ENCODE results near the gene TEX22.

The TEX22 gene

GRCh38 chr14:105363847-105364708 lies 34.3 kb upstream of the TEX22 start:
- Histone ChIP-seq H3K9me2 (ENCODE audit: low read depth, low read length) (no peaks in the 10 kb centered on the region), H3K79me2 (ENCODE audit: insufficient read depth, low read length) (no peaks in the 10 kb centered on the region), H3K27ac (ENCODE audit: low read depth, low read length, poor library complexity, severe bottlenecking) (no peak overlapping the region), H3K4me1 (ENCODE audit: insufficient read depth, low read length, severe bottlenecking) (peaks cover 9% of the 10 kb centered on the region), H2AFZ (ENCODE audit: low read length) (no peak overlapping the region), H3F3A (ENCODE audit: insufficient read depth, low read length) (no peaks in the 10 kb centered on the region), H3K4me3 (ENCODE audit: low read depth, low read length, poor library complexity, severe bottlenecking) (peak overlapping the region; percentile 38), H3K4me2 (ENCODE audit: low read length) (peak overlapping the region; percentile 55), H3K36me3 (ENCODE audit: insufficient read depth, low read length) (no peaks in the 10 kb centered on the region), H3K9me3 (ENCODE audit: low read length) (no peaks in the 10 kb centered on the region), H4K20me1 (ENCODE audit: insufficient read depth, low read length) (0 out of 2 replicates have a peak, but pooled peaks cover 2% of the 10 kb centered on the region), H3K27me3 (ENCODE audit: insufficient read depth, low read length) (peaks cover 14% of the 10 kb centered on the region), H3K9ac (ENCODE audit: low read length) (no peak overlapping the region; the same call in 1 of the 2 replicates)
- no peak for TF ChIP-seq CTCF (IDR thresholded peaks at IDR 0.05; ENCODE audit: low read length)
- no peak for TF ChIP-seq EZH2 (IDR thresholded peaks at IDR 0.05; ENCODE audit: borderline replicate concordance, low read length)

GRCh38 chr14:105365101-105365500 lies 33.2 kb upstream of the TEX22 start:
- Histone ChIP-seq H3K4me3 (ENCODE audit: low read depth, low read length, poor library complexity, severe bottlenecking) (no peak overlapping the region), H4K20me1 (ENCODE audit: insufficient read depth, low read length) (0 out of 2 replicates have a peak, but pooled peaks cover 2% of the 10 kb centered on the region), H3K9me2 (ENCODE audit: low read depth, low read length) (no peaks in the 10 kb centered on the region), H3K27ac (ENCODE audit: low read depth, low read length, poor library complexity, severe bottlenecking) (no peak overlapping the region), H3K27me3 (ENCODE audit: insufficient read depth, low read length) (peaks cover 14% of the 10 kb centered on the region), H3K36me3 (ENCODE audit: insufficient read depth, low read length) (no peaks in the 10 kb centered on the region), H3K9ac (ENCODE audit: low read length) (no peak overlapping the region; the same call in 1 of the 2 replicates), H3K4me1 (ENCODE audit: insufficient read depth, low read length, severe bottlenecking) (peaks cover 9% of the 10 kb centered on the region), H3F3A (ENCODE audit: insufficient read depth, low read length) (no peaks in the 10 kb centered on the region), H3K4me2 (ENCODE audit: low read length) (peak overlapping the region; percentile 55; the same call in 1 of the 2 replicates), H3K79me2 (ENCODE audit: insufficient read depth, low read length) (no peaks in the 10 kb centered on the region), H2AFZ (ENCODE audit: low read length) (no peak overlapping the region), H3K9me3 (ENCODE audit: low read length) (no peaks in the 10 kb centered on the region)
- TF ChIP-seq CTCF (IDR thresholded peaks at IDR 0.05; ENCODE audit: low read length): no peak

- Histone ChIP-seq H4K20me1 (ENCODE audit: insufficient read depth, low read length) (0 out of 2 replicates have a peak, but pooled peaks cover 2% of the 10 kb centered on the region), H3K9me3 (ENCODE audit: low read length) (no peaks in the 10 kb centered on the region), H3K4me3 (ENCODE audit: low read depth, low read length, poor library complexity, severe bottlenecking) (no peak overlapping the region), H3K27me3 (ENCODE audit: insufficient read depth, low read length) (peaks cover 14% of the 10 kb centered on the region), H3K9me2 (ENCODE audit: low read depth, low read length) (no peaks in the 10 kb centered on the region), H3K79me2 (ENCODE audit: insufficient read depth, low read length) (no peaks in the 10 kb centered on the region), H3K27ac (ENCODE audit: low read depth, low read length, poor library complexity, severe bottlenecking) (no peak overlapping the region), H3K9ac (ENCODE audit: low read length) (no peak overlapping the region), H2AFZ (ENCODE audit: low read length) (no peak overlapping the region), H3F3A (ENCODE audit: insufficient read depth, low read length) (no peaks in the 10 kb centered on the region), H3K36me3 (ENCODE audit: insufficient read depth, low read length) (no peaks in the 10 kb centered on the region), H3K4me1 (ENCODE audit: insufficient read depth, low read length, severe bottlenecking) (peaks cover 9% of the 10 kb centered on the region), H3K4me2 (ENCODE audit: low read length) (no peak overlapping the region)
- TF ChIP-seq CTCF (IDR thresholded peaks at IDR 0.05; ENCODE audit: low read length) (no peak), EZH2 (IDR thresholded peaks at IDR 0.05; ENCODE audit: borderline replicate concordance, low read length) (no peak)
Observed at GRCh38 chr14:105365681-105366080, 32.7 kb upstream of the TEX22 start.
